Stimulated activated CD8-positive, alpha-beta memory T cell treated with anti-CD3 and anti-CD28 coated beads, Interleukin-4, amount 100 ng/mL, for 1 hour (primary cell): ENCODE data around the gene KPNB1.
"Not testable (repeated sequence)": the region's sequence is repeated elsewhere in the genome, so short reads cannot be mapped to it uniquely, and the experiment has no call there.

ENCODE experiments used
- DNase-seq, 2 donors: peaks; one replicate each; pipeline ENCODE4 v3.0.0-alpha.2; 2020; ENCODE audit warnings: low read depth in 2 of 2, low spot score in 1 of 2

Gene KPNB1

GRCh38 chr17:47676510-47677165 is 26.9 kb downstream of the KPNB1 start:
- DNase-seq, result no peak

- DNase-seq, result no peak
These were observed 28.5 kb downstream of the KPNB1 start for GRCh38 chr17:47678196-47678595.

- DNase-seq, result no peak
These were observed 32.4 kb downstream of the KPNB1 start for GRCh38 chr17:47682138-47682537.

GRCh38 chr17:47682727-47683126 is 33.0 kb downstream of the KPNB1 start:
- DNase-seq, result not testable (repeated sequence)

GRCh38 chr17:47684025-47684424 is 34.3 kb downstream of the KPNB1 start:
- no peak for DNase-seq

GRCh38 chr17:47684535-47685193 is 34.9 kb downstream of the KPNB1 start:
- DNase-seq, result no peak

GRCh38 chr17:47685556-47686275 is 36.0 kb downstream of the KPNB1 start:
- DNase-seq, result no peak

- no peak for DNase-seq
These were observed 36.5 kb downstream of the KPNB1 start for GRCh38 chr17:47686276-47686635.

- DNase-seq, result no peak
These were observed 37.1 kb downstream of the KPNB1 start for GRCh38 chr17:47686664-47687327.

- DNase-seq, result no peak
These were observed 37.6 kb downstream of the KPNB1 start for GRCh38 chr17:47687328-47687690.

- DNase-seq, result no peak
These were observed 38.0 kb downstream of the KPNB1 start for GRCh38 chr17:47687748-47688147.

GRCh38 chr17:47690121-47690520 is 40.4 kb downstream of the KPNB1 start:
- no peak for DNase-seq

GRCh38 chr17:47692137-47692894 is 42.6 kb downstream of the KPNB1 start:
- DNase-seq, result no peak

GRCh38 chr17:47692895-47693730 is 43.4 kb downstream of the KPNB1 start:
- DNase-seq, result no peak

GRCh38 chr17:47693731-47694580 is 44.2 kb downstream of the KPNB1 start, which contains the start of gene TBKBP1:
Gene TBKBP1, plus strand, starts transcription at chr17:47694161. Its CDS starts 1,952 bp downstream, at chr17:47696113.
- no peak for DNase-seq

- no peak for DNase-seq
These were observed 45.1 kb downstream of the KPNB1 start for GRCh38 chr17:47694581-47695428.

GRCh38 chr17:47695429-47696376 is 46.0 kb downstream of the KPNB1 start:
- DNase-seq, result no peak
